GM19395 (cell line): Measurements from ENCODE around the gene U2AF1L4.

ENCODE experiments used
- ATAC-seq: cut with Tn5 transposase; IDR thresholded peaks from one replicate; pipeline ENCODE4 v1.9.1; 2021; ENCODE audit warnings: mild to moderate bottlenecking, moderate library complexity; ENCODE audit not compliant: unreplicated experiment

The U2AF1L4 gene

GRCh38 chr19:35742121-35742724, 3.0 kb downstream of the U2AF1L4 start, which contains the start of gene IGFLR1:
Gene IGFLR1 (minus strand): TSS chr19:35742452. CDS start chr19:35741180, 1,272 bp downstream.
- ATAC-seq: no peak

GRCh38 chr19:35741203-35741515, 4.1 kb downstream of the U2AF1L4 start:
- no peak for ATAC-seq

- ATAC-seq: peak; percentile 48
Observed at GRCh38 chr19:35740423-35741202, 4.6 kb downstream of the U2AF1L4 start.

GRCh38 chr19:35740108-35740422, 5.2 kb downstream of the U2AF1L4 start:
- peak; percentile 21 for ATAC-seq

GRCh38 chr19:35739275-35740107, 5.7 kb downstream of the U2AF1L4 start:
- ATAC-seq: no peak

GRCh38 chr19:35738887-35739229, 6.4 kb downstream of the U2AF1L4 start:
- no peak for ATAC-seq

- no peak for ATAC-seq
Observed at GRCh38 chr19:35738021-35738886, 7.0 kb downstream of the U2AF1L4 start.

- no peak for ATAC-seq
Observed at GRCh38 chr19:35736913-35737886, 8.0 kb downstream of the U2AF1L4 start.

GRCh38 chr19:35734889-35735288, 10.3 kb downstream of the U2AF1L4 start:
- ATAC-seq: no peak

GRCh38 chr19:35734273-35734672, 10.9 kb downstream of the U2AF1L4 start:
- ATAC-seq: no peak

- no peak for ATAC-seq
Observed at GRCh38 chr19:35733180-35734125, 11.8 kb downstream of the U2AF1L4 start.

- no peak for ATAC-seq
Observed at GRCh38 chr19:35732540-35733179, 12.6 kb downstream of the U2AF1L4 start.

GRCh38 chr19:35731779-35732405, 13.3 kb downstream of the U2AF1L4 start:
- ATAC-seq: no peak

GRCh38 chr19:35731353-35731752, 13.9 kb downstream of the U2AF1L4 start:
- no peak for ATAC-seq

- no peak for ATAC-seq
Observed at GRCh38 chr19:35730326-35730725, 14.9 kb downstream of the U2AF1L4 start.

GRCh38 chr19:35729763-35730162, 15.5 kb downstream of the U2AF1L4 start:
- no peak for ATAC-seq

GRCh38 chr19:35729021-35729420, 16.2 kb downstream of the U2AF1L4 start:
- ATAC-seq: no peak
